Measurements from ENCODE around the gene CALU.
A peak's percentile ranks its signal among the peaks of the same experiment; 100 is the strongest.

Gene CALU

DNA sequence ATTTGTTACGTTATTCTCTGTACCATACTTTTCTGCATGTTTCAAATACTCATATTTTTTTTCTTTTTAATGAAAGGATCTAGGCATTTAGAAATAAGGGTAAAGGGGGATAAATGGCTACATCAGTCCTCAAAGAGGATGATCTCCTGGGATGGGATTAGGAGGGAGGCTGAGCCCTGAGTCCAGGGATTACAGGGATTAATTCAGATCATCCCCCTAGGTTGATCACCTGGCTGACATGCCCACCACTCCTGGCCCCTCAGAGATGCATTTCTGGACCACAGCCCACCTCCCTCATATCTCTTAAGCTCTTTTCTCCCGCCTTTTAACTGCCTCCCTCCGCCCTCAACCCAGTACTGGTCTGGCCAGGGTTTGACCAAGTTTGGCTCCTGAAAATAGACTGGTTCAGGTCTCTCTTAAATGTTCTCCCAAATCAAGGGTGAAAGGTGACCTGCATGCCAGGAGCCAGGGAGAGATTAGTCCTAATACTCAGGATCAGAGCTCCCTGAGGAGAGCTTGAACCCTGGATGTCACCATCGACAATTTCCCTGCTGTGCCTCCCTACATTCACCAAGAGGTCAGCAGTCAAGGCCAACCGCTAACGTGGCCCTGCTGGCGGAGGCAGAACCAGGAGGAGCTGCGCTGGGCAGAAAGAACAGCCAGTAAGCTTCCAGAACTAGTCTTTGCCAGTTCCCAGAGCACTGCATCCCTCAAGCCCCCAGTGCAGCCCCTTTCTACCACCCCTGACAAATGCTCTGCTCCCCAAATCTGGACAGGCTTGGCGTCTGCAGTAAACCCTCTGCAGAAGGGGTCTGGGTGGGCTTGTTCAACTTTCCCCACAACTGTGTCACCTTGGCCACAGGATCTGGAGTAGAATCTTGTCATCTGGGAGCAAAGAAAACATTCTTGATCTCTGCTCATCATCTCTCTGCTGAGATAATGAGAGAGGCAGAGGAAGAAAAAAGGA lies 49.6 kb downstream of the CALU start:
- DNase-seq (ENCODE audit: low read depth) = no peak

DNA sequence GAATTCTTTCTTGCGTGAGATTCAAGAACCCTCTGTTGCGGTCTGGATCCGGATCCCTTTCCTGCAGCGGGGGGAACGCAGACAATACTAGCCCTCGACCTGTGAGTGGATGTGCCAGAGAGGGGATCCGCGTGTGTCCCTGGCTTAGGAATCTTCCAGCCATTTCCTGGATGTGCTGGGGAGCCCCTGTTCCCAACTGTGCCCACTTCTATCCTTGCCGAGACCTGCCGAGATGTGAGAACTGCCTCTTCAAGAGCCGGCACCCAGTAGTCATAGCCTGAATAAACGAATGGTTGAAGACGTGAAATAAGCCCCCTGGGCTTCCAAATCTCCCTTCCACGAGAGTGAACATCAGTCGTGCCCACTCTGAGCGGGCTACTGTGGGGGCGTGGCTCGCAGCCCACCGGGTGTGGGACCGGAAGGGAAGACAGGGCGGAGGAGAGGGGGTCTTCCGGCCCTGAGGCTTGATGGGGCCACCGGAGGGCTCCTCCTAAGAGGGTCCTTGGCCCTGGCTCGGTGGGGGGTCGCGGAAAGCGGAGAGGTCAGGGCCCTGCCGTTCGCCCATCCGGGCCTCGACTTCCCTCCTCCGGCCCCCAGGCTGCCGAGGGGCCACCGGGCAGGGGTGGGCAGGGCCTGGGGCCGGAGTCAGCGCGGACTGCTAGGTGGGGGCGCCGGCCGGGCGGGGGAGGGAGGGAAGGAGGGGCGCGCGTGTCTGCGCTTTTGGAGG lies 51.3 kb downstream of the CALU start:
- no peak for DNase-seq (ENCODE audit: low read depth)

- DNase-seq (ENCODE audit: low read depth) = peak; percentile 48
Observed at GRCh38 chr7:128791121-128791971, 52.2 kb downstream of the CALU start, which contains the start of gene CCDC136. Gene CCDC136 (plus strand): TSS chr7:128791968. CDS start chr7:128792412, 444 bp downstream.

DNA sequence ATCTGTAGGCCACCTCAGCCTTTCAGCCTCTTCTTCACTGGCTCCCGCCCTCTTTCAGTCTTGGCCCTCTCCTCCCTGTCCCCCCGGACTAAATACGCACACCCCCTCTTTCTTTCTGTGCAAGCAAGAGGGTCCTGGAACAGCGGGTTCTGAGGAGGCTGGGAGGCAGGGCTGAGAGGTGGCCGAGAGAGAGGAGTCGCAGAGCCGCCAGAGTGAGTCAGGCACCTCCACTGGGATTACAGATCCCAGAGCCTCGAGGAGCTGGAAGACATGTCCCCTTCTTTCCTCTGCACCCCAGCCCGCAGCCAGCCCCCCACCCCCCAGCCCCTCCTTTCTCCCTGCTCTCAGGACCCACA lies 52.8 kb downstream of the CALU start:
- no peak for DNase-seq (ENCODE audit: low read depth)

DNA sequence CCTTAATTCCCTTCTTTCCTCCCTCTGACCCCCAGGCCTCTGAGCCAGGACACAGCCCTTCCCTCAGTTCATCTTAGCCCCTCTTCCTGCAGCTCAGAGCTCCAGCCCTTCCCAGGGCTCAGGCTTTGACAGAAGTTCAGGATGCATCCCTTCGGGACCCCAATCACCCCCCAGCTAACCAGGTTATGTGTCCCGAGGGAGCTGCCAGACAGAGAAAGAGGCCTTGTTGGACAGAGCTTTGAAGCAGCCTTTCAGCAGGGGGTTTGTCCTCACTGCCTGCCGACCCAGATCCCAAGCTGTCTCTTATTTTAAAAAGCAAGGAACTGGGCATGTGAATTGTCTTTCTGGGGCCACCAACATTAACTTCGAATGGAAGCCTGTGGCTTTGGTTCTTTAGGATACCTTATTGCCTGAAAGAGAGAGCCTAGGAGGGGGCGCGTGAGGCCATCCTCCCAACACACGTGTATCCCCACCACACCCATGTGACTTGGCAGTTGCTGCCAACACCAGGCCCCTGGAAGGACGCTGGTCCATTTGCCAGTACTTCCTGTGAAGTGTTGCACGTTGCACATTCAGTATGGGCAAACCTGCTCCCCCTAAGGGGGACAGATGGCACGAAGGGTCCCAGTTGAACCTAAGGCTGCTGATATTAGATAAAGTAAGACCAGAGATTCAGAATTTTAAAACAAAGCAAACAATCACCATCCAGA lies 53.5 kb downstream of the CALU start:
- DNase-seq (ENCODE audit: low read depth) = no peak

DNA sequence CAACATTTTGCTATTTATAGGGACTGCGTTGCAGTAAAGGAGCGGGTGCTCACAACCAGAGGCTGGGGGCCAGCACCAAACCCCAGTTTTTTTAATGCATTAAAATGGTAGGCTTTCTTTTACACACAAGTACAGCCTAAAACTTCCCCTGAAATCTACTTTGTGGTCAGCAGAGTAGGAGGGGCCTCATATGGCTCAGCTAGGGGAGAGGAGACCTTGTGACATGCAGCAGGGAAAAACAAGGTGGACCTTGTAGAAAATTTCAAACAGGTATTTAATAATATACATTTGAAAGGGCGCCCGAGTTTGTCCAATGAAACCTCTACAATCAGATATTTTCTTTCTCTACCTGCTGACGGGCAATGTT lies 54.0 kb downstream of the CALU start:
- DNase-seq (ENCODE audit: low read depth) = no peak

GRCh38 chr7:128794020-128794419 lies 54.9 kb downstream of the CALU start:
- no peak for DNase-seq (ENCODE audit: low read depth)

GRCh38 chr7:128794436-128794835 lies 55.3 kb downstream of the CALU start:
- DNase-seq (ENCODE audit: low read depth) = no peak

DNA sequence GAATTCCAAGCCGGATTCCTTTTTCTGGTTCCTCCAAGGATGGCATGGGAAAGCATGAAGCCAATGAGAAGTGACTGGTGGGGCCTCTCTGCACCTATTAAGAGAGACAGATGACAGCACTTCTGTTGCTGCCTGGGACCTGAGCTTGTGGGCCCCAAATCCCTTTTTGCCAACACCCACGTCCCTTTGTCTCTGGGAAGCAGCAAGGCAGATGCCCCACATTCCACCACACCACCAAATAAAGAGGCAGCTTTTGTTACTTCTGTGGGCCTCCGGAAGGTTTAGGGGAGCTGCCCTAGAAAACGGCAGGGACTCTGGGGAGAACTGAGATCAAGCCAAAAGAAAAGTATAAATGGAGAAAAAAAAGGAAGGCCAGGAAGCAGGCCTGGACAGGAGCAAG lies 56.0 kb downstream of the CALU start:
- DNase-seq (ENCODE audit: low read depth) = no peak

GRCh38 chr7:128796327-128796726 lies 57.2 kb downstream of the CALU start:
- no peak for DNase-seq (ENCODE audit: low read depth)

DNA sequence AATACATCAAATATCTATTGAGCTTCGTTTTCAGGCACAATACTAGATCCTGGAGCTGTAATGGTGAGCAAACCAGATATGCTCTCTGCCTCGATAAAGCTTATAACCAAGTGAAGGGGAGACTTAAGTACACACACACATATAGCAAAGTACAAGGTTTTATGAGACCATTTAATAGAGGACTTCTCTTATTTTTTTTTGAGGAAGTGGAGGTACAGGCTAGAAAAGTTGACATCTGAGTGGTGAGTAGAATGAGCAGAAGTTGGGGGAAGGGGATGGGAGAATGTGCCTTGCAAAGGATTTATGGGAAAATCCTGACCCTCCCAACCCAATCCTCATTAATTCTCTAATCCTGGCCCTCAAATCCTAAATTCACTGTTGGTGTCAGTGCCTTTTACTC lies 60.3 kb downstream of the CALU start:
- no peak for DNase-seq (ENCODE audit: low read depth)

DNA sequence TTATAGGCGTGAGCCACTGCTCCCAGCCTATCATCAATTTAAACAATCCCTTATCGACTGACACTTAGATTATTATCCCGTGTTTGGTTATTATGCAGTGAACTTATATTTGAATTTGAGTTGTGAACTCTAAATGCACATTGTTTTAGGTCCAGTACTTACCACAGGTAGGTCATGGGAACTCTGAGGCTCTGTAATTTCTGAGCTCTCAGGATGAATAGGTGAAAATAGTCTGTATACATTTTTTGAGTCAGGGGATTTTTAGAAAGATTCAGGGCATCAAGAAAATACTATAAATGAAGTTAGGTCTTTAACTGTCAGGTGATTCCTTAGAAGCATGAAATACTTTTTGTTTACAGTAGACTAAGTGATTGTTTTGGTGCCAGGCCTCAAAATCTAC lies 61.4 kb downstream of the CALU start:
- DNase-seq (ENCODE audit: low read depth) = no peak

- DNase-seq (ENCODE audit: low read depth) = no peak
Observed at GRCh38 chr7:128801003-128801402, 61.8 kb downstream of the CALU start.

DNA sequence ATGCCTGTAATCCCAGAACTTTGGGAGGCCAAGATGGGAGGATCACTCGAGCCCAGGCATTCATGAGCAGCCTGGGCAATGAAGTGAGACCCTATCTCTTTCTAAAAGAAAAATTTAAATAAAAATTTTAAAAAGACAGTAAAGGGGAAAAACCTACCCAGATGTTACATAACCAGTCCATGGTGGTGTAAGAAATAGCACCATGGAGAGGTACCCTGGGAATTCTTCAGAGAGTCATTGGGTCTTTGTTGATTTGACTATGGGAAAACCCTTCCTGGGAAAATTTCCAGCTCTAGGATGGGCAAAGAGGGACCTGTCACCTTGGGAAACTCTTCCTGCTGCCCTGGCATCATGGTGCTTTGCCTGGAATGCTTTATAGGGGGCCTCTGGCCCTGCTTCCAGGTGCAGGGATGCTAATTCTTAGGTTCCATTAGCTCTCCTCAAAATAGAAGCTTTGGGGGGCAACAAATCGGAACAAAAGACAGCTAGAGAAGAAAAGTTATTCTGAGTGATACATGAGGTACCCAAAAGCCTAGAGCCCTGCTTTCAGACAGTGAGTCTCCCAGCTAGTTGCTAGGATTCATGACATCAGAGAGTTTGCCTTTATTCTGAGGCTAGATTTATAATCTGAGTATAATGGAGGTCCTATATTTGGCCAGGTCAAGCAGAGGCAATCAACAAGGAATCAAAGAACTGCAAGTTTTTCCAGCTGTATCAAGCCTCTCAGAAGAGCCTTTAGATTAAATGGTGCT lies 62.7 kb downstream of the CALU start:
- DNase-seq (ENCODE audit: low read depth) = no peak

DNA sequence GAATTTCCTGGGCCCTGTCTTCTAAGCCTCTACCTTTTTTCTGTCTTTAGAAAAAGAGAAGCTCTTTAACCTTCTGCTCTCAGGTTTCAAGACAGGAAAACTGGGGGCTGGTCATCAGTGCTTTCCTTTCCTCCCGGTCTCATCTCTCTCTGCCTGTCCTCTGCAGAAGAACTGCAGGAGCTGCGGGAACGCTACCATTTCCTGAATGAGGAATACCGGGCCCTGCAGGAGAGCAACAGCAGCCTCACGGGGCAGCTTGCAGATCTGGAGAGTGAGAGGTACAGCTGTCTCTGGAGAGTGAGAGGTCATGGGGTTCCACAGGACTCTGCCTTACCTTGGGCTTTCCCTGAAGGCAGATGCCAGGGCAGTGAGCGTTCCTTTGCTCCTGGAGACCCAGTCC lies 65.3 kb downstream of the CALU start:
- DNase-seq (ENCODE audit: low read depth) = no peak

GRCh38 chr7:128805225-128805624 lies 66.1 kb downstream of the CALU start:
- DNase-seq (ENCODE audit: low read depth) = no peak

GRCh38 chr7:128807191-128807590 lies 68.0 kb downstream of the CALU start:
- DNase-seq (ENCODE audit: low read depth) = no peak

DNA sequence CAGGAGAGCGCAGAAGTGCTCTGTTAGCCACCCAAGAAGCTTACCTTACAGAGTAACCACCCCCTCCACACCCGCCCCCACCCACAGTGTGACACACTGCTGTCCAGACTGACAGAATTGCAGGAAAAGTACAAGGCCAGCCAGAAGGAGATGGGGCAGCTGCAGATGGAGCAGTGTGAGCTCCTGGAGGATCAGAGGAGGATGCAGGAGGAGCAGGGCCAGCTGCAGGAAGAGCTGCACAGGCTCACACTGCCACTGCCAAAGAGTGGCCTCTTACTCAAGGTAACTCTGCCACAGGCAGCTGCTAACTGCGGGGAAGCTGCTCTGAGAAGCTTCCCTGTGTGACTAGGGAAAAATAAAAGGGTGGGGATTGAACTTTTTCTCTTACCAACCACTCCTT lies 70.2 kb downstream of the CALU start:
- no peak for DNase-seq (ENCODE audit: low read depth)

DNA sequence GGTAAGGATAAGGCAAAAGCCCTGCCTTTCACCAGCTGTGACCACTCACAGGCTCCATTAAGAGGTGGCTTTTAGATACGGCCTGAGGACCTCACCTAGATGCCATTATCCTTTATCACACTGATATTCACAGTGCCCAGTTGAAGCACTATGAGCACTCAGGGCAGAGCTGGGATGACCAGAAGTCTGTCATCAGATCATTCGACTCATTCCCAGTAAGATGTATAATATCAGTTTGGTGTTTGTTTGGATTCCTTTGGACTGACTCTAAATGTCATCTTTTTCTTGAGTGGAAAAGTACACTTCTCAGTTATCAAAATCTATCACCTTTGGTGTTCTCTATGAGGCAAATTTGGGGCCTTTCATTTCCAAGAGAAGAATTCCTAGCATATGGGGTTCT lies 71.3 kb downstream of the CALU start:
- DNase-seq (ENCODE audit: low read depth) = no peak

DNA sequence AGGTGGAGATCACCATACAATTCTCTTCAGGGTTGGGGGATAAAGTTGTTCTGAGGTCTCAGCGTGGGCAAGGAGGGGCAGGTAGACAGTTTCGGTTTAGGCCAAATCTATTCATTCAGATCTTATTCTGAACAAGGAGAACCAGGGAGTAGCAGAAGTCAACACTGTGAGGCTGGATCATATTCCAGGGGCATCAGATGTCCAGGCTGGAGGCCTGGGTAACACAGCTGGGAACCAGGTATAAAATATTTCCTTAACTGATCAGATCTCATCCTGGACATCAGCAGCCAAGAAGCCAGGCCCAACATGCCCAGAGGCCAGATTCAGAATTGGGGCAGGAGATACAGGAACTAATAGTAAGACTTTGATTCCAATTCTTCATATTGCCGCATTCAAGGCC lies 71.8 kb downstream of the CALU start:
- no peak for DNase-seq (ENCODE audit: low read depth)

Measured in stimulated activated CD8-positive, alpha-beta memory T cell treated with anti-CD3 and anti-CD28 coated beads, Interleukin-7, amount 100 ng/mL, for 24 hours (primary cell).